ENCODE results near the gene ARID2. TPM values are rescaled to one million over a fixed set of nuclear protein-coding genes. Genes with fewer than 3 reads are reported as not detected.

ARID2 gene
- total and polyA plus RNA-seq, 2 of the 13 experiments (the other 11 are each of a cell fraction or from before 2014, with no cell fraction given): 15.9 to 22.2 TPM

GRCh38 chr12:45728630-45729232 lies 775 bp upstream of the ARID2 start (continued):
- TF ChIP-seq CEBPZ (IDR thresholded peaks at IDR 0.05; ENCODE audit: low read length) (no peak), KDM1A (CRISPR knock-in tag; IDR thresholded peaks at IDR 0.05) (peak; percentile 72; the same call in 1 of the 2 replicates), ATRX (CRISPR knock-in tag; IDR thresholded peaks at IDR 0.05; ENCODE audit: borderline replicate concordance) (no peak), SP2 (CRISPR knock-in tag; IDR thresholded peaks at IDR 0.05) (peak; percentile 52; the same call in 1 of the 2 replicates), THRA (CRISPR knock-in tag; IDR thresholded peaks at IDR 0.05; ENCODE audit: borderline replicate concordance) (peak; percentile 86; the same call in 1 of the 2 replicates), ERF (CRISPR knock-in tag; IDR thresholded peaks at IDR 0.05) (peak; percentile 88), LBX2 (CRISPR knock-in tag; IDR thresholded peaks at IDR 0.05; ENCODE audit: borderline replicate concordance) (0 out of 2 replicates have a peak, but pooled peaks have one; percentile 32), ZFP90 (CRISPR knock-in tag; IDR thresholded peaks at IDR 0.05; ENCODE audit: borderline replicate concordance) (no peak), CBX1 (IDR thresholded peaks at IDR 0.05; ENCODE audit: low read depth) (peak; percentile 85), TARDBP (CRISPR knock-in tag; IDR thresholded peaks at IDR 0.05) (peak; percentile 63; the same call in 1 of the 2 replicates), RORA (CRISPR knock-in tag; IDR thresholded peaks at IDR 0.05) (no peak), ZEB1 (IDR thresholded peaks at IDR 0.05; ENCODE audit: insufficient replicate concordance, low read depth) (no peak), PPARG (CRISPR knock-in tag; conservative IDR thresholded peaks at IDR 0.05) (no peak), ZNF740 (CRISPR knock-in tag; IDR thresholded peaks at IDR 0.05) (no peak; the same call in 1 of the 2 replicates), BCLAF1 (IDR thresholded peaks at IDR 0.05) (no peak), NRL (CRISPR knock-in tag; IDR thresholded peaks at IDR 0.05; ENCODE audit: borderline replicate concordance) (peak; percentile 92), ELK4 (CRISPR knock-in tag; IDR thresholded peaks at IDR 0.05; ENCODE audit: borderline replicate concordance) (no peak)

Measured in HepG2 (cell line).